Measurements from ENCODE around the gene SPDYC. TPM values are rescaled to one million over a fixed set of nuclear protein-coding genes. Genes with fewer than 3 reads are reported as not detected.

The SPDYC gene
- total RNA-seq, 1 donor from 2014 or later = not detected

Small RNAs within 50 kb of the gene (small RNA-seq; reads per million reads assigned to genes)
- gene HIGD1AP10 (not detected), gene PDCL2P2 (not detected), gene RNU2-23P (11.9 reads per million, percentile 92 among the genes with 10 or more reads in this experiment)

Other genes with a start within 250 kb of the SPDYC start
- 22.8 TPM for gene PPP2R5B, start 245.5 kb upstream of the SPDYC start, total RNA-seq
- gene GPHA2, start 234.3 kb upstream of the SPDYC start, total RNA-seq = not detected
- not detected for gene MAJIN, start 198.1 kb upstream of the SPDYC start, total RNA-seq
- not detected for gene BATF2, start 173.3 kb upstream of the SPDYC start, total RNA-seq
- gene ARL2, start 156.1 kb upstream of the SPDYC start, total RNA-seq = 31.2 TPM
- gene SNX15, start 142.8 kb upstream of the SPDYC start, total RNA-seq = 19.0 TPM
- gene SAC3D1, start 129.0 kb upstream of the SPDYC start, total RNA-seq = 8.7 TPM
- 2.3 TPM for gene NAALADL1, start 111.7 kb upstream of the SPDYC start, total RNA-seq
- 2.0 TPM for gene CDCA5, start 86.2 kb upstream of the SPDYC start, total RNA-seq
- gene ZFPL1, start 86.0 kb upstream of the SPDYC start, total RNA-seq = 14.7 TPM
- 215 TPM for gene VPS51, start 74.0 kb upstream of the SPDYC start, total RNA-seq
- gene TM7SF2, start 58.4 kb upstream of the SPDYC start, total RNA-seq = 54.3 TPM
- 4.7 TPM for gene ZNHIT2, start 52.5 kb upstream of the SPDYC start, total RNA-seq
- gene FAU, start 48.1 kb upstream of the SPDYC start, total RNA-seq = 180 TPM
- gene MRPL49, start 47.9 kb upstream of the SPDYC start, total RNA-seq = 26.4 TPM
- gene SYVN1, start 35.7 kb upstream of the SPDYC start, total RNA-seq = 10.1 TPM
- 56.5 TPM for gene CAPN1, start 11.7 kb downstream of the SPDYC start, total RNA-seq
- 0.94 TPM for gene POLA2, start 91.7 kb downstream of the SPDYC start, total RNA-seq
- 9.0 TPM for gene CDC42EP2, start 144.6 kb downstream of the SPDYC start, total RNA-seq
- 21.7 TPM for gene DPF2, start 163.6 kb downstream of the SPDYC start, total RNA-seq
- 4.5 TPM for gene TIGD3, start 184.5 kb downstream of the SPDYC start, total RNA-seq
- gene SLC25A45, start 212.4 kb downstream of the SPDYC start, total RNA-seq = 0.31 TPM
- 9.2 TPM for gene FRMD8, start 216.4 kb downstream of the SPDYC start, total RNA-seq

Data from occipital lobe (tissue), 2 donors.